Activated T-cell treated with anti-CD3 and anti-CD28 coated beads, Interleukin-2, amount 50 U/mL, for 72 hours (primary cell): ENCODE results near the gene GGACT. TPM values are rescaled to one million over a fixed set of nuclear protein-coding genes. Genes with fewer than 3 reads are reported as not detected.
A peak's percentile ranks its signal among the peaks of the same experiment; 100 is the strongest.
"Not testable (repeated sequence)": the region's sequence is repeated elsewhere in the genome, so short reads cannot be mapped to it uniquely, and the experiment has no call there.

Source experiments
- ATAC-seq, 2 donors: fragments of 150-1000 bp; cut with Tn5 transposase; replicated peaks in 1 of 2; 2 replicates each; pipeline ENCODE4 v1.10.0; 2021; ENCODE audit warnings: moderate library complexity in 2 of 2, mild to moderate bottlenecking in 1 of 2
- DNase-seq, 2 donors: peaks; one replicate each; pipeline ENCODE4 v3.0.0; 2021 to 2022; ENCODE audit warnings: mixed read lengths in 1 of 2
- H3K27ac Mint-ChIP-seq: one replicate; pipeline ENCODE4 v1.8.0; 2022; ENCODE audit warnings: mild to moderate bottlenecking, moderate library complexity, mixed read lengths
- H3K27me3 Mint-ChIP-seq: one replicate; pipeline ENCODE4 v1.8.0; 2022; ENCODE audit warnings: low read depth, mixed read lengths
- H3K36me3 Mint-ChIP-seq, 2 donors: one replicate each; pipeline ENCODE4 v1.8.0; 2022; ENCODE audit warnings: mixed read lengths in 2 of 2, mild to moderate bottlenecking in 1 of 2; ENCODE audit not compliant: insufficient read depth in 2 of 2
- H3K4me1 Mint-ChIP-seq: one replicate; pipeline ENCODE4 v1.8.0; 2022; ENCODE audit warnings: low read depth, mixed read lengths
- H3K4me3 Mint-ChIP-seq, 2 donors: one replicate each; pipeline ENCODE4 v1.8.0; 2022; ENCODE audit warnings: mild to moderate bottlenecking in 2 of 2, mixed read lengths in 2 of 2, moderate library complexity in 2 of 2
- H3K9me3 Mint-ChIP-seq, 2 donors: one replicate each; pipeline ENCODE4 v1.8.0; 2022; ENCODE audit warnings: mixed read lengths in 2 of 2
- total RNA-seq, 2 donors: library from RNA; stranded (reverse); gene quantifications; one replicate each; pipeline ENCODE4 v1.2.3, GENCODE V29; 2022

Gene GGACT
- total RNA-seq, 2 donors from 2014 or later = 9.5 to 15.4 TPM

DNA sequence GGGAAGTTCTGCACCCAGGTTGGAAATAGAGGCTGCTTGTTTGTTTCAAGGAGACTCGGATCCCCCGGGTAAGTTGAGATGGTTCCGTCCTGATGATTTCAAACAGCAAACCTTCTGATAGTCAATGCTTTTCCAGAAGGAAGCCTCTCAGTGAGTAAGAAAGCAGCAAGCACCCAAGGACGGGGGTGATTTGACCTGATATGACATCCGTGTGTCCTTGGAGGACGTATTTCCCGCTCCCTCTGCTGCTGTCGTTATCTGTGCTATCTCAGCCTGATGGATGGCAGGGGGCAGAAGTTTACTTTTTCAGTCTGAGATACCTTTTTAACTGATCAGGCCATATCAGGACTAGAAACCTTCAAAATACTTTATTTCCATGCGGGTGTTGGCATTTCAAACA is 5.7 kb upstream of the GGACT start:
- no peaks in the 10 kb centered on the region for H3K36me3 Mint-ChIP-seq
- no peaks in the 10 kb centered on the region for H3K27me3 Mint-ChIP-seq
- H3K4me1 Mint-ChIP-seq = peaks cover under 1% of the 10 kb centered on the region
- H3K9me3 Mint-ChIP-seq = no peaks in the 10 kb centered on the region
- no peak for ATAC-seq
- H3K27ac Mint-ChIP-seq = no peak overlapping the region
- H3K4me3 Mint-ChIP-seq = no peak overlapping the region
- no peak for DNase-seq

DNA sequence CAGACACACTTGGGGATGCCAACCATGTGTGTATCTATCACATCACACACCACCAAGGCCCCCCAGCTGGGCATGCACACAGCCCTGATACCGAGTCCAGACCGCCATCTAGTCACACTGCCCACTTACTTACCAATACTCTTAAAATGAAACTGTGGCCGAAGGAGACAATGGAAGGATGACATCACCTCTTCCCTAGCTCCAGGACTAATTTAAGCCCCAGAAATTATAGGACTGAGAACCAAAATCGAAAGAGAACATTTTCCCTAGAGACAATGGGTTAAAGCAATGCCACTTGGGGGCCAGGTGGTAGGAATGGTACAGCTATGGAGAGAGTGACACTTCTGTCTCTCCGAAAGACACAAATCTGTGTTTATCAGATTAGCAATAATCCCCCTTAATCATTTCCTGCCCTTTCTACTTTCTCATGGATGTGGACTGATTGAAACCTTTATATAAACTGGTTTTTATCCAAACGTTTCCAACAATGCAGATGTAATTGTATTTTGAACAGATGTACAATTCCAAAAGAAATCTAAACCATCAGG is 663 bp upstream of the GGACT start:
- no peaks in the 10 kb centered on the region for H3K27me3 Mint-ChIP-seq
- H3K27ac Mint-ChIP-seq = peak overlapping the region; percentile 86
- DNase-seq (no peak), ATAC-seq (no peak)
- H3K4me1 Mint-ChIP-seq = peaks cover 31% of the 10 kb centered on the region
- no peaks in the 10 kb centered on the region for H3K9me3 Mint-ChIP-seq
- H3K36me3 Mint-ChIP-seq = no peaks in the 10 kb centered on the region
- peak overlapping the region; percentile 87 to 88 for H3K4me3 Mint-ChIP-seq

GRCh38 chr13:100584896-100585295 is 3.7 kb downstream of the GGACT start:
- H3K9me3 Mint-ChIP-seq = peaks cover 0 to 2% of the 10 kb centered on the region in 2 donors
- DNase-seq (no peak), ATAC-seq (no peak)
- H3K4me3 Mint-ChIP-seq = peak overlapping the region; percentile 15 to 53
- no peaks in the 10 kb centered on the region for H3K27me3 Mint-ChIP-seq
- H3K27ac Mint-ChIP-seq = peak overlapping the region; percentile 72
- no peaks in the 10 kb centered on the region for H3K36me3 Mint-ChIP-seq
- H3K4me1 Mint-ChIP-seq = peaks cover 56% of the 10 kb centered on the region

- Mint-ChIP-seq H3K27me3 (no peaks in the 10 kb centered on the region), H3K9me3 (peaks cover 0 to 2% of the 10 kb centered on the region in 2 donors), H3K27ac (no peak overlapping the region), H3K36me3 (no peaks in the 10 kb centered on the region), H3K4me3 (no peak overlapping the region), H3K4me1 (peaks cover 37% of the 10 kb centered on the region)
- ATAC-seq (peak; percentile 43 to 69), DNase-seq (no peak)
These were observed 7.1 kb downstream of the GGACT start for GRCh38 chr13:100581504-100581903.

DNA sequence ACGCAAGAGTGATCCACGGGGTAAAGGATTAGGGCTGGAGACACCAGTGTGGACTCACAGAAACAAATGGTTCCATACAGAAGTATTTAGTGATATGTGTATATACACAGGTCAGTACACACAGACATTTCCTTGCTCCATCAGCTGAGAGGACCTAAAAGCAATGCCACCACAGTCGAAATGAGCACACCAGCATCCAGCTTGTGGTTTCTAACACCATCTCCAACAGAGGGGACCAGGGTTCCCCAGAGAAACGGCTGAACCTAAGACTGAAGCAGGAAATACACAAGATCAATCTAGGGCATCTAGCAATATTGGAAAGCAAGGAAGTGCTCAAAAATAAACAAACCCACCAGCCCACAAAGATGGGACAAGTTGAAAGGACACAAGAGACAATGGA is 7.6 kb downstream of the GGACT start:
- H3K4me3 Mint-ChIP-seq = no peak overlapping the region
- H3K27me3 Mint-ChIP-seq = no peaks in the 10 kb centered on the region
- peaks cover 0 to 2% of the 10 kb centered on the region in 2 donors for H3K9me3 Mint-ChIP-seq
- DNase-seq (no peak), ATAC-seq (no peak)
- no peak overlapping the region for H3K27ac Mint-ChIP-seq
- no peaks in the 10 kb centered on the region for H3K36me3 Mint-ChIP-seq
- peaks cover 36% of the 10 kb centered on the region for H3K4me1 Mint-ChIP-seq

DNA sequence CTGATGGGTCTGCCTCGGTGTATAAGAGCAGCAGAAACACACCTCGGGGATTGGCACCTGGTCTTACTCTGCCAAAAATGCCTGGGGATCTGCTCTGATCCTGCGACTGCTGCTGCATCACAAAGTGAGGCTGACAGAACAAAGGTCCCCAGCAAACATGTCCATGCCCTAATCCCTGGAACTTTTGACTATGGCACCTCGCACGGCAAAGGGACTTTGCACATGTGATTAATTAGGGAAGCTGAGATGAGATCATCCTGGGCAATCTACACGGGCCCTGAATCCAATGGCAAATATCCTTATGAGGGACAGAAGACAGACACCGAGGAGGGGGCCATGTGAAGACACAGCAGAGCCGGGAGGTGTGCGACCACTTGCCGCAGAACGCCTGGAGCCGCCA is 8.5 kb downstream of the GGACT start:
- ATAC-seq (no peak), DNase-seq (no peak)
- no peak overlapping the region for H3K27ac Mint-ChIP-seq
- H3K4me3 Mint-ChIP-seq = no peak overlapping the region
- H3K27me3 Mint-ChIP-seq = no peaks in the 10 kb centered on the region
- H3K36me3 Mint-ChIP-seq = no peaks in the 10 kb centered on the region
- peaks cover 33% of the 10 kb centered on the region for H3K4me1 Mint-ChIP-seq
- H3K9me3 Mint-ChIP-seq = peaks cover 0 to 2% of the 10 kb centered on the region in 2 donors

GRCh38 chr13:100577239-100577638 is 11.3 kb downstream of the GGACT start:
- peaks cover 38% of the 10 kb centered on the region for H3K4me1 Mint-ChIP-seq
- not testable (repeated sequence) for ATAC-seq, H3K27ac Mint-ChIP-seq, H3K4me3 Mint-ChIP-seq, H3K27me3 Mint-ChIP-seq, DNase-seq, H3K36me3 Mint-ChIP-seq, H3K9me3 Mint-ChIP-seq

DNA sequence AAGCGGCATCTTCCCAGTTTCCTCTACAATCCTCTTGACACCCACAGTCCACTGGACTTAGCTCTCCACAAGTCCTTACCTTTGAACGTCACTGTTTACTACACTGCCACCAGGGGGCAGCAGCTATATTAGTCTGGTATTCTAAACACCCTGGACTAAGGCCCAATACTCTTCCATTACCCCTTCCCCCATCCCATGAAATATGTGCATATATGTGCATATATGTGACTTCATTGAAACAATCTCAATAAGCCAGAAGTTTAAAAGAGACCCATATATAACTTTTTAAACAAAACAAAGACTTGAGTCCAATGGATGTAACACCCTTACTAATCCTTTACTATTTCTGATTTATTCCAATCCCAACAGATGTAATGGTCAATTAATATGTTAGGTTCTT is 15.5 kb downstream of the GGACT start:
- peak; percentile 77 to 80 for DNase-seq
- H3K9me3 Mint-ChIP-seq = no peaks in the 10 kb centered on the region
- no peak overlapping the region for H3K27ac Mint-ChIP-seq
- H3K27me3 Mint-ChIP-seq = no peaks in the 10 kb centered on the region
- peak; percentile 77 to 82 for ATAC-seq
- H3K36me3 Mint-ChIP-seq = no peaks in the 10 kb centered on the region
- no peak overlapping the region for H3K4me3 Mint-ChIP-seq
- H3K4me1 Mint-ChIP-seq = peaks cover 22% of the 10 kb centered on the region

DNA sequence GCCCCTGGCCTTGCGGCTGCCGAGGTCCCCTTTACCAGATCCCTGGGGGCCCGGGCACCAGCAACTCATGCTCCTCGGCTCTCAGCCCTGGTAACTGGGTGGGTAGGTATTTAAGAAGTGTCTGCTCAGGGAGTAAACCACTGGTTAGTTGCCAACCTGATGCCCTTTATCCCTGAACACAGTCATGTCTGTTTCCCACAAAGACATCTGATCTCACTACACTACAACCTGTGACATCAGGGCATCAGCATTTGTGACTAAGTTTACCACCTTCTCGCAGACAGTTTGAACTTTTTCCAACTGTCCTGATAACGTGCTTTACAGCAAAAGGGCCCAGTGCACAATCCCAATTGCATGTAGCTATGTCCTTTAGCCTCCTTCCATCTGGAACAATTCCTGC is 22.0 kb downstream of the GGACT start:
- H3K9me3 Mint-ChIP-seq = no peaks in the 10 kb centered on the region
- ATAC-seq = no peak
- peaks cover 0 to 2% of the 10 kb centered on the region in 2 donors for H3K36me3 Mint-ChIP-seq
- H3K4me3 Mint-ChIP-seq = no peak overlapping the region
- no peaks in the 10 kb centered on the region for H3K4me1 Mint-ChIP-seq
- DNase-seq = no peak
- H3K27ac Mint-ChIP-seq = no peak overlapping the region
- no peaks in the 10 kb centered on the region for H3K27me3 Mint-ChIP-seq

GRCh38 chr13:100565286-100565685 is 23.3 kb downstream of the GGACT start:
- Mint-ChIP-seq H3K27me3 (no peaks in the 10 kb centered on the region), H3K4me1 (no peaks in the 10 kb centered on the region), H3K36me3 (peaks cover 0 to 2% of the 10 kb centered on the region in 2 donors), H3K4me3 (no peak overlapping the region), H3K27ac (no peak overlapping the region), H3K9me3 (no peaks in the 10 kb centered on the region)
- ATAC-seq (peak in 1 of 2 donors; percentile 42), DNase-seq (no peak)

GRCh38 chr13:100564444-100565223 is 24.0 kb downstream of the GGACT start:
- Mint-ChIP-seq H3K27me3 (no peaks in the 10 kb centered on the region), H3K4me1 (no peaks in the 10 kb centered on the region), H3K27ac (no peak overlapping the region), H3K36me3 (peaks cover 0 to 2% of the 10 kb centered on the region in 2 donors), H3K4me3 (no peak overlapping the region), H3K9me3 (no peaks in the 10 kb centered on the region)
- DNase-seq (no peak), ATAC-seq (no peak)

DNA sequence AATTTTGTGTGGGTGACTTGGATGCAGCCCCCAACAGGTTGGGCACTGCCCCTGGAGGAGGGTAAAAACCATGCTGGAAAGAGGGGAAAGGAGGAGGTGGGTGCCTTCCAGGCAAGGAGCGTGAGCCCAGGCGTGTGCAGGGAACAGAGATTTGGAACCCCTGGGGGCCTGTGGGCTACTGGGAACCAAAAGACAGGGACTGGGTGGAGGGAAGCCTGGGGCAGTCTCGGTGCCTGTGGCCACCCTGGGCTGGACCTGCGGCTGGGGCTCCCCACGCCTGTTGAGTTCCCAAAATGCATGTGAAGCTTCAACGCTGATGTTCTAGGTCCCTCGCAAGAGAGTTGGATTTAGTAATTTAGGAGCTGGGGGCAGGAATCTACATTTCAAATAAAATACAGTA is 24.8 kb downstream of the GGACT start:
- Mint-ChIP-seq H3K36me3 (peaks cover 0 to 2% of the 10 kb centered on the region in 2 donors), H3K27ac (no peak overlapping the region), H3K4me3 (no peak overlapping the region), H3K27me3 (no peaks in the 10 kb centered on the region), H3K4me1 (no peaks in the 10 kb centered on the region), H3K9me3 (no peaks in the 10 kb centered on the region)
- DNase-seq (no peak), ATAC-seq (no peak)

DNA sequence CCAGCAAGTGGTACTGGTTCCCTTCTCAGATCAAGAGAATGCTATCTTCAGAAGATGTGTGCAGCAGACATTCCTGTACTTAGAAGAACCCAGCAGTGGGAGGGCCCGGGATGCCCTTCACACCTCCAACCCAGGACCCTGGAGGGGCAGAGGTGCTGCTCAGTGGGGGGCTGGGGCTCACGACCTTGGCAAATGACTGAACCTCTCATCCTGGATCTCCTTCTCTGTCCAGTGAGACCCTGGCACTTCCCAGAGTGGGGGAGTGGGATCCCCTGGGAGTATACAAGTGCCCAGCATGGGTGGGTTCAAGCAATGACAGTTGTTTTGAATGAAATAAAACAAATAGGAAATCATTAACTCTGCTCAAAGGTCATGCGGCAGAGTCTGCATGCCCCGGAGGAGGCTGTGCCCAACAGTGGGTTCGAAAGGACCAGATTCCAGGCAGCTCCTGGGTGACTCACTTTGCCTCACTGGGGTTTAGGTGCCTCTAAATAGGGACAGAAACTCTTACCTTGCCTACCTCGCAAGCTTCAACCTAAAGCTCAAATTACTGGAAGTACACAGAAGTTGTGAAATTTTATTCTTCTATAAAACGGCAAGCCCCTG is 26.9 kb downstream of the GGACT start:
- ATAC-seq (no peak), DNase-seq (no peak)
- H3K27ac Mint-ChIP-seq = no peak overlapping the region
- H3K4me3 Mint-ChIP-seq = no peak overlapping the region
- no peaks in the 10 kb centered on the region for H3K9me3 Mint-ChIP-seq
- H3K36me3 Mint-ChIP-seq = peaks cover 0 to 2% of the 10 kb centered on the region in 2 donors
- no peaks in the 10 kb centered on the region for H3K4me1 Mint-ChIP-seq
- H3K27me3 Mint-ChIP-seq = no peaks in the 10 kb centered on the region
